H9 (cell line): ENCODE results near the gene SFMBT1. TPM values are rescaled to one million over a fixed set of nuclear protein-coding genes. Genes with fewer than 3 reads are reported as not detected.

Source experiments
- DNase-seq: peaks from one replicate; pipeline ENCODE4 v3.0.0-alpha.2; 2017
- H2AFZ ChIP-seq: one replicate; pipeline ENCODE4 v1.6.1; 2013; ENCODE audit warnings: mild to moderate bottlenecking, low read length, control low read depth, moderate library complexity
- H2AK5ac ChIP-seq: 2 replicates; pipeline ENCODE4 v1.6.1; 2013; ENCODE audit warnings: low read length, control low read depth, mixed read lengths; ENCODE audit not compliant: insufficient read length
- H2BK120ac ChIP-seq: one replicate; pipeline ENCODE4 v1.6.1; 2013; ENCODE audit warnings: low read depth, mild to moderate bottlenecking, low read length, control low read depth, inconsistent platforms; ENCODE audit not compliant: poor library complexity, severe bottlenecking
- H2BK12ac ChIP-seq: 2 replicates; pipeline ENCODE4 v1.6.1; 2013; ENCODE audit warnings: low read length, control low read depth, mixed read lengths, low read depth; ENCODE audit not compliant: insufficient read length
- H2BK15ac ChIP-seq: 2 replicates; pipeline ENCODE4 v1.6.1; 2013; ENCODE audit warnings: low read depth, low read length, control low read depth
- H2BK20ac ChIP-seq: one replicate; pipeline ENCODE4 v1.6.1; 2013; ENCODE audit warnings: low read depth, mild to moderate bottlenecking, low read length, control low read depth, inconsistent platforms; ENCODE audit not compliant: poor library complexity, severe bottlenecking
- H2BK5ac ChIP-seq: 2 replicates; pipeline ENCODE4 v1.6.1; 2013; ENCODE audit warnings: low read length, control low read depth, mixed read lengths; ENCODE audit not compliant: insufficient read length
- H3K14ac ChIP-seq: 2 replicates; pipeline ENCODE4 v1.6.1; 2013; ENCODE audit warnings: low read length, control low read depth; ENCODE audit not compliant: insufficient read depth
- H3K18ac ChIP-seq: 2 replicates; pipeline ENCODE4 v1.6.1; 2013; ENCODE audit warnings: low read depth, mild to moderate bottlenecking, mixed read lengths, low read length, control low read depth; ENCODE audit not compliant: insufficient read length
- H3K23ac ChIP-seq: 2 replicates; pipeline ENCODE4 v1.6.1; 2013; ENCODE audit warnings: low read length, control low read depth, mixed read lengths, low read depth; ENCODE audit not compliant: insufficient read length
- H3K23me2 ChIP-seq: 2 replicates; pipeline ENCODE4 v1.6.1; 2013; ENCODE audit warnings: low read depth, mild to moderate bottlenecking, mixed read lengths, low read length, control low read depth; ENCODE audit not compliant: insufficient read length, poor library complexity, severe bottlenecking
- H3K27ac ChIP-seq: 2 replicates; pipeline ENCODE4 v1.5.1; 2013; ENCODE audit warnings: low read length, control low read depth, mixed read lengths, low read depth; ENCODE audit not compliant: insufficient read length
- H3K27me3 ChIP-seq: 2 replicates; pipeline ENCODE4 v1.6.1; 2013; ENCODE audit warnings: low read length, control low read depth, inconsistent platforms; ENCODE audit not compliant: insufficient read depth
- H3K4ac ChIP-seq: 2 replicates; pipeline ENCODE4 v1.6.1; 2013; ENCODE audit warnings: low read depth, mild to moderate bottlenecking, control low read depth, inconsistent platforms, low read length, moderate library complexity
- H3K4me1 ChIP-seq: 2 replicates; pipeline ENCODE4 v1.6.1; 2013; ENCODE audit warnings: low read length, control low read depth, inconsistent platforms; ENCODE audit not compliant: insufficient read depth
- H3K4me2 ChIP-seq: 2 replicates; pipeline ENCODE4 v1.6.1; 2013; ENCODE audit warnings: low read length, control low read depth, mixed read lengths; ENCODE audit not compliant: insufficient read length, insufficient read depth
- H3K56ac ChIP-seq: 2 replicates; pipeline ENCODE4 v1.6.1; 2013; ENCODE audit warnings: low read depth, mild to moderate bottlenecking, mixed read lengths, low read length, control low read depth; ENCODE audit not compliant: insufficient read length
- H3K79me1 ChIP-seq: 2 replicates; pipeline ENCODE4 v1.6.1; 2013; ENCODE audit warnings: low read depth, mild to moderate bottlenecking, moderate library complexity, low read length, control low read depth, inconsistent platforms; ENCODE audit not compliant: insufficient read depth, poor library complexity, severe bottlenecking
- H3K79me2 ChIP-seq: 2 replicates; pipeline ENCODE4 v1.6.1; 2013; ENCODE audit warnings: low read length, control low read depth, inconsistent platforms; ENCODE audit not compliant: insufficient read depth
- H3K9ac ChIP-seq: 2 replicates; pipeline ENCODE4 v1.6.1; 2013; ENCODE audit warnings: low read length, control low read depth, mixed read lengths; ENCODE audit not compliant: insufficient read length; ENCODE audit errors: extremely low read depth
- H3K9me3 ChIP-seq: one replicate; pipeline ENCODE4 v1.6.1; 2013; ENCODE audit warnings: low read depth, low read length, inconsistent platforms; ENCODE audit not compliant: control insufficient read depth
- H3T11ph ChIP-seq: one replicate; pipeline ENCODE4 v1.6.1; 2013; ENCODE audit warnings: mild to moderate bottlenecking, low read length, control low read depth, inconsistent platforms
- H4K20me1 ChIP-seq: one replicate; pipeline ENCODE4 v1.6.1; 2013; ENCODE audit not compliant: control insufficient read depth, insufficient read length, insufficient read depth
- H4K5ac ChIP-seq: 2 replicates; pipeline ENCODE4 v1.6.1; 2013; ENCODE audit warnings: low read depth, mild to moderate bottlenecking, mixed read lengths, low read length, control low read depth; ENCODE audit not compliant: insufficient read length
- H4K8ac ChIP-seq: replicated peaks from 2 replicates; pipeline ENCODE4 v1.6.1; 2013; ENCODE audit warnings: low read length, control low read depth, mixed read lengths, low read depth; ENCODE audit not compliant: insufficient read length
- H4K91ac ChIP-seq: 2 replicates; pipeline ENCODE4 v1.6.1; 2013; ENCODE audit warnings: low read depth, mild to moderate bottlenecking, moderate library complexity, mixed read lengths, low read length, control low read depth; ENCODE audit not compliant: insufficient read length
- H3K27ac Mint-ChIP-seq, 3 experiments: 2 replicates in 2 of 3; 3 replicates in 1 of 3; pipeline ENCODE4 v1.8.0; 2020 to 2021; ENCODE audit warnings: mixed read lengths in 3 of 3, mild to moderate bottlenecking in 1 of 3, moderate library complexity in 1 of 3
- H3K27me3 Mint-ChIP-seq: 2 replicates; pipeline ENCODE4 v1.8.0; 2021; ENCODE audit warnings: low read depth, mild to moderate bottlenecking, moderate library complexity, mixed read lengths
- H3K36me3 Mint-ChIP-seq, 3 experiments: 2 replicates in 2 of 3; 3 replicates in 1 of 3; pipeline ENCODE4 v1.8.0; 2020 to 2021; ENCODE audit warnings: low read depth in 3 of 3, mixed read lengths in 3 of 3; ENCODE audit not compliant: insufficient read depth in 1 of 3
- H3K4me1 Mint-ChIP-seq, 2 experiments: 2 replicates each; pipeline ENCODE4 v1.8.0; 2020; ENCODE audit warnings: mixed read lengths in 2 of 2
- H3K4me3 Mint-ChIP-seq, 2 experiments: 2 replicates in 1 of 2; 3 replicates in 1 of 2; pipeline ENCODE4 v1.8.0; 2020 to 2021; ENCODE audit warnings: mild to moderate bottlenecking in 2 of 2, mixed read lengths in 2 of 2, moderate library complexity in 1 of 2
- H3K9me3 Mint-ChIP-seq, 2 experiments: 2 replicates in 1 of 2; 3 replicates in 1 of 2; pipeline ENCODE4 v1.8.0; 2020; ENCODE audit warnings: mild to moderate bottlenecking in 2 of 2, mixed read lengths in 2 of 2, moderate library complexity in 1 of 2
- CTCF ChIP-seq: fragments of 200-600 bp; sonication (generic); conservative IDR thresholded peaks from 3 replicates; pipeline ENCODE4 v1.8.0; 2021; ENCODE audit warnings: antibody characterized with exemption, mild to moderate bottlenecking
- WGBS: extraction: QIAGEN DNeasy Blood & Tissue Kit; methylation state at CpG from one replicate; pipeline ENCODE4 v1.1.7; 2013; ENCODE audit warnings: missing lambda C conversion rate, low lambda C conversion rate, mixed read lengths; ENCODE audit not compliant: insufficient read length; ENCODE audit errors: extremely low coverage; 5-methylcytosine and 5-hydroxymethylcytosine counted together
- total RNA-seq: library from RNA; stranded (reverse); gene quantifications from 2 replicates; pipeline ENCODE4 v1.2.1, GENCODE V29; 2021

The SFMBT1 gene
- total RNA-seq, 1 experiment from 2014 or later = 15.3 TPM

GRCh38 chr3:53011324-53011723 is 34.5 kb downstream of the SFMBT1 start:
- H3K23me2 ChIP-seq = no peaks in the 10 kb centered on the region
- no peak overlapping the region for H3K4ac ChIP-seq
- no peak overlapping the region for H4K91ac ChIP-seq
- Mint-ChIP-seq H3K4me1 (peaks cover 22 to 27% of the 10 kb centered on the region in 2 experiments), H3K36me3 (no peaks in the 10 kb centered on the region), H3K4me3 (no peak overlapping the region), H3K27ac (peak overlapping the region in 1 of 3 experiments; percentile 73; a peak in 1 of 7 replicates), H3K9me3 (no peaks in the 10 kb centered on the region), H3K27me3 (no peaks in the 10 kb centered on the region)
- no peak for TF ChIP-seq CTCF
- H3K56ac ChIP-seq = no peak overlapping the region
- no peak overlapping the region for H3K23ac ChIP-seq
- H2BK120ac ChIP-seq = no peak overlapping the region
- no peak overlapping the region for H3K4me2 ChIP-seq
- no peak overlapping the region for H4K8ac ChIP-seq
- H2AFZ ChIP-seq = no peak overlapping the region
- peaks cover 3% of the 10 kb centered on the region; the same call in 1 of the 2 replicates for H3K4me1 ChIP-seq
- no peaks in the 10 kb centered on the region for H3K27me3 ChIP-seq
- H2BK5ac ChIP-seq = no peak overlapping the region
- H3K18ac ChIP-seq = no peak overlapping the region
- H3K9ac ChIP-seq = no peak overlapping the region
- H3K79me2 ChIP-seq = no peaks in the 10 kb centered on the region
- no peaks in the 10 kb centered on the region for H3K79me1 ChIP-seq
- DNase-seq = no peak
- no peaks in the 10 kb centered on the region for H3K9me3 ChIP-seq
- H2AK5ac ChIP-seq = no peak overlapping the region
- H2BK12ac ChIP-seq = no peak overlapping the region
- no peak overlapping the region for H3K27ac ChIP-seq
- no peak overlapping the region for H4K5ac ChIP-seq
- H3T11ph ChIP-seq = no peak overlapping the region
- no peak overlapping the region for H2BK15ac ChIP-seq
- H3K14ac ChIP-seq = no peak overlapping the region
- H2BK20ac ChIP-seq = no peak overlapping the region
- WGBS = no CpG with 5 or more reads among the region's 3 CpGs
- no peaks in the 10 kb centered on the region for H4K20me1 ChIP-seq
